GM19025 (cell line): ENCODE data around the gene RTL5.
A peak's percentile ranks its signal among the peaks of the same experiment; 100 is the strongest.

Source experiments
- ATAC-seq: cut with Tn5 transposase; IDR thresholded peaks from one replicate; pipeline ENCODE4 v1.9.1; 2021; ENCODE audit warnings: mild to moderate bottlenecking, low read depth, moderate library complexity; ENCODE audit not compliant: unreplicated experiment

Gene RTL5

GRCh38 chrX:72110051-72110875 lies 21.5 kb downstream of the RTL5 start:
- ATAC-seq: no peak

GRCh38 chrX:72108666-72109065 lies 23.0 kb downstream of the RTL5 start:
- no peak for ATAC-seq

- no peak for ATAC-seq
These were observed 23.7 kb downstream of the RTL5 start for GRCh38 chrX:72107841-72108595.

- no peak for ATAC-seq
These were observed 24.4 kb downstream of the RTL5 start for GRCh38 chrX:72107320-72107719.

- peak; percentile 47 for ATAC-seq
These were observed 26.3 kb downstream of the RTL5 start for GRCh38 chrX:72105436-72105835.

- no peak for ATAC-seq
These were observed 29.0 kb downstream of the RTL5 start for GRCh38 chrX:72102760-72103159.

GRCh38 chrX:72102126-72102525 lies 29.6 kb downstream of the RTL5 start:
- no peak for ATAC-seq

GRCh38 chrX:72101597-72102037 lies 30.1 kb downstream of the RTL5 start:
- ATAC-seq: no peak

GRCh38 chrX:72100824-72101351 lies 30.8 kb downstream of the RTL5 start:
- peak; percentile 68 for ATAC-seq

- ATAC-seq: no peak
These were observed 31.5 kb downstream of the RTL5 start for GRCh38 chrX:72100051-72100755.

GRCh38 chrX:72097098-72097497 lies 34.6 kb downstream of the RTL5 start:
- no peak for ATAC-seq

- ATAC-seq: no peak
These were observed 36.3 kb downstream of the RTL5 start for GRCh38 chrX:72095370-72095769.

GRCh38 chrX:72094894-72095293 lies 36.8 kb downstream of the RTL5 start:
- ATAC-seq: peak; percentile 66

- no peak for ATAC-seq
These were observed 42.5 kb downstream of the RTL5 start for GRCh38 chrX:72089254-72089653.

GRCh38 chrX:72088761-72089160 lies 43.0 kb downstream of the RTL5 start:
- no peak for ATAC-seq

GRCh38 chrX:72086995-72087394 lies 44.7 kb downstream of the RTL5 start:
- no peak for ATAC-seq

GRCh38 chrX:72084114-72084513 lies 47.6 kb downstream of the RTL5 start:
- ATAC-seq: no peak

GRCh38 chrX:72083291-72083690 lies 48.4 kb downstream of the RTL5 start:
- no peak for ATAC-seq

GRCh38 chrX:72081605-72082320 lies 50.0 kb downstream of the RTL5 start:
- ATAC-seq: no peak

- no peak for ATAC-seq
These were observed 50.9 kb downstream of the RTL5 start for GRCh38 chrX:72080800-72081199.
